ENCODE data around the gene LARP1.
"Not testable (repeated sequence)": the region's sequence is repeated elsewhere in the genome, so short reads cannot be mapped to it uniquely, and the experiment has no call there.

Gene LARP1

DNA sequence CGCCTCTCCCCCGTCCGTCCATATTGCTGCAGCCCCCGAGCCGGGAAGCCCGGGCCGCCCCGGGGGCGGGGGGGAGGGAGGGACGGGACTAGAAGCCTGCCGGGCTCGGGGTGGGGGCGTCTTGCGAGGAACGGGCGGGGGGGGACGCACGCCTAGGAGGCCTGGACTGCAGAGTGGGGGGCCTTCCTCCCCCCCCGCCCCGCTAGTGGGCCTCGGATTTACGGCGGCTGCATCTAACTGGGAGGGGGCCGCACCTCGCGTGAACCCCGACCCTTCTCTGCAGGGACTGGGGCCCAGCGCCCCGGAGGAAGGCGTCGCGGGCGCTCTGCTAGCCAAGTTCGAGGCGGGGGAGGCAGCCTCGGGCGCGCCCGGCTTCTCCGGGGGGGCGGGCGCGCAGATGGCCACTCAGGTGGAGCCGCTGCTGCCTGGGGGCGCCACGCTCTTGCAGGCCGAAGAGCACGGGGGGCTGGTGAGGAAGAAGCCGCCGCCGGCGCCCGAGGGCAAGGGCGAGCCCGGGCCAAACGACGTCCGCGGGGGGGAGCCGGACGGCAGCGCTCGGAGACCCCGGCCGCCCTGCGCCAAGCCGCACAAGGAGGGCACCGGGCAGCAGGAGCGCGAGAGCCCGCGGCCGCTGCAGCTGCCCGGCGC lies at the start of gene LARP1:
LARP1 (plus strand) TSS at position 17 of the 648 bp plus-strand sequence; CDS start at position 398, 381 bp downstream.
- DNase-seq: no peak

DNA sequence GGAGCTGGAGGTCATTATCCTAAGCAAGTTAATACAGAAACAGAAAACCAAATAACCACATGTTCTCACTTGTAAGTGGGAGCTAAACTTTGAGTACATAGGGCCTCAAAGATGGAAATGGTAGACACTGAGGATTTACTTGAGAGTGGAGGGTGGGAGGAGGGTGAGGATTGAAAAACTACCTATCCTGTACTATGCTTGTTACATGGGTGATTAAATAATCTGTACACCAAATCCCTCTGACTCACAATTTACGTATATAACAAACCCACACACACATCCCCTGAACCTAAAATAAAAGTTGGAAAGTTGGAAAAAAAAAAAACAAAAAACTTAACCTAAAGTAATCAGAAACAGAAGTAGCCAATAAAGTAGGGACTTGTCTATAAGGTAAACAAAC lies 48.8 kb upstream of the LARP1 start:
- DNase-seq: no peak

DNA sequence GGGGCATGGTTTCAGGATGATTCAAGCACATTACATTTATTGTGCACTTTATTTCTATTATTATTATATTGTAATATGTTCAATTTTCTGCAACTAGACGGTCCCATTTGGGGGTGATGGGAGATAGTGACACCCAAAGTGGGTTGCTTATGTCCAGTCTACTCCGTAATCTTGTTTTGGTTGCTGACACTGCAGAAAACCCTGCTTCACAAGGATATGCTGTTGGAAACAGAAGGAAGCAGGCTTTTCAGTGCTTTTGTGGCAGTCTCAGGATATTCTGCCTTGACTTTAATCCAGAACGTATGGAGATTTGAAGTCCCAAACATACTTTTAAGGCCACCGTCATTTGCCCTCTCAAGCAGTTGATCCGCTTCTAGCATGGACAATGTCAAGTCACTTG lies 47.5 kb upstream of the LARP1 start:
- DNase-seq: no peak

DNA sequence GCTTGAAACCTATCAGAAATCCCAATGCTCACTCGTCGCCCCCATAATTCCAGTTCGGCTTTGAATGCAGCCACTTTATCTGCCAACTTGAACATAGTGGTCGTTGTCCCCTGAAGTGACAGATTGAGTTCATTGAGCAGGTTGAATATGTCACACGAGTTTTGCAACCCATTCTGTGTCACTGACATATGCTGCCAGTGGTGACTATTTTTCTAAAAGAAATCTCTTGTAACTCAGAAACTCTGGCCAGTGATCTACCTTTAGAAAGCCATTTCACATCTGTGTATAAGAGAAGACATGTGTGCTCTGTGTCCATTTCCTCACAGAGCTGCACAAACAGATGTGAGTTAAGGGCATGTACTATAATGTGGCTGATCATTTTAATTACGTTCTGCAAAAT lies 47.0 kb upstream of the LARP1 start:
- DNase-seq: no peak

DNA sequence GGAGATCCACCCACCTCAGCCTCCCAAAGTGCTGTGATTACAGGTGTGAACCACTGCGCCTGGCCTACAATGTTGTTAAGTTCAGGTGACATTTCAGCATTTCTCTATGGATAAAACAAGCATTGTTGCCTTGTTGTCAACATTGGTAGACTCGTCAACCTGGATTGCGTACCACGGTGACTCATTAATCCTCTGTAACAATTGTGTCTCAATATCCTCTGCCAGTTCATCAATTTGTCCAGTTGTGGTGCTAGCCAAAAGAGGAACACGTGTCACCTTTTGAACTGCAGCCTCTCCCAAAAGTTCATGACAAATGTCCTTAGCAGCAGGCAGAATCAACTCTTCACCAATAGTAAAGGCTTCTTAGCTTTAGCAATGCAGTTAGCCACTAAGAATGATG lies 46.3 kb upstream of the LARP1 start:
- DNase-seq: no peak

DNA sequence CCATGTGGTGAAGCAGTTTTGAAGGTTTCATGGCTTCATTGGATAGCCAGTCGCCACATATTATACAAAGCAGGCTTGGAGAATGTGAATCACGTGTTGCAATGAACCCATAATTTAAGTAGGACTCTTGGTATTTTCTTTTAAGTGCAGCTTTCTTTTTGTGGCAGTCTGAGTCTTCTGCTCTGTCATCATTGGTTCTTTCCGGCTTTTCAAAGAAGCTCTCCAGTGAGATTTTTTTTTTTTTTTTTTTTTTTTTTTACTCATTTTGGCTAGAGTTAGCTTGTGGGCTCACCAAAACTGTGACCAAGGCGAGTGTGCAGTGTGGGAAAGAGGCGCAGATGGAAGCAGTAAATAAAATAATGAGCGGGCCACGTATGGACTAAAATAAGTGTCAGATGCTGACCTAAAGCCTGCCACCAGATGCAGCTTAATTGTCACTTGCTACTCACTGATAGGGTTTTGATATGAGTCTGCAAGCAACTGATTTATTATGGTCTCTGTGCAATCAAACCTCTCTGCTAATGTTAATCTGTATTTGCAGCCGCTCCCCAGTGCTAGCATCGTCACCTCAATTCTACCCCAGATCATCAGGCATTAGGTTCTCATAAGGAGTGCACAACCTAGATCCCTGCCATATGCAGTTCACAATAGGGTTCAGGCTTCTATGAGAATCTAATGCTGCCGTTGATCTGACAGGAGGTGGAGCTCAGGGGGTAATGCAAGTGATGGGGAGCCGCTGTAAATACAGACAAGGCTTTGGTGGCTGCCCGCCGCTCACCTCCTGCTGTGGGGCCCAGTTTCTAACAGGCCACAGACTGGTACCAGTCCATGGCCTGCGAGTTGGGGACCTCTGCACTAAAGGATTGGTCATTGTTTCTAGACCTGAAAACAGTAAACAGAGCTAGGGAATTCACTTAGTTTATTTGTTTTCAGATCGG lies 45.5 kb upstream of the LARP1 start:
- DNase-seq: no peak

DNA sequence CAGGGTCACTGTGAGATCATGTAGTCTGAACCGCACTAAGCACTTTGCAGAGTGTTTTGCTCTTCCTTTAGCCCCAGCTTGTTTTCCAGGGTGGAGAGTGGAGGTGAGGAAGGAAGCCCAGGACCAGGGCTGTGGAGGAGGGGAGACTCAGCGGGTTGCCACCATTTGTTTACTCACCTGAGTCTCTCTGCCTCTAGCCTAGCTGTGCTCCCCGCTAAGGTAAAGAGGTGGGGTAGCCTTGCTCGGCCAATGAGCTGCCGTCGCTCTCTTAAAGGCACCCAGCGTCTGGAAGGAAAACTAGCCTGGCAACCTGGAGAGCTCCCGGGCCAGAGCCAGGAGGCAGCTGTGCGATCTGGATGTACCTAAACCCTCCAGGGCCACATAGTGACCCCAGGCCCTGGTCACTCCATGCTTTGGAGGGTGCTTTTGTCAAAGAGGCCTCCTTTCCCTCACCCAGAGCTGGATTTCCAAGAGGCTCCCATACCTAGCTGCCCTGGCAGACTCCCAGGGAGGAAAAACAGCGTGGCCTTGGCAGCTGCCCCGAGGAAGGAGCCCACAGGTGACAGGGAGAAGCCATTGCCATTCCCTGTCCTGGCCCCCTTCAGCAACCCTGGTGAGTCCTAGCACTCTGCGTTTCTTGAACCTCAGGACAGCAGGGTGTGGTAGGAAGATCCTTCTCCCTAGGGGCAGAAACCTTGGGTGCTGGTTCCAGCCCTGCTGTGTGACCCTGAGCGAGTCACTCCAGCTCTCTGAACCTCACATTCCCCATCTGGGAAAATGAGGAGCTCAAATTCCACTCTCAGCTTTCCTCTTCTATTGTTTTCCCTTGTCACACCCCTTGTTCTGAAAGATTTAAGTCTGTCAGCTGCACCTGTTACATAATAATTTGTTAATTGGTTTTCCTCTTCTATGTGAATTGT lies 42.4 kb upstream of the LARP1 start:
- DNase-seq: no peak

DNA sequence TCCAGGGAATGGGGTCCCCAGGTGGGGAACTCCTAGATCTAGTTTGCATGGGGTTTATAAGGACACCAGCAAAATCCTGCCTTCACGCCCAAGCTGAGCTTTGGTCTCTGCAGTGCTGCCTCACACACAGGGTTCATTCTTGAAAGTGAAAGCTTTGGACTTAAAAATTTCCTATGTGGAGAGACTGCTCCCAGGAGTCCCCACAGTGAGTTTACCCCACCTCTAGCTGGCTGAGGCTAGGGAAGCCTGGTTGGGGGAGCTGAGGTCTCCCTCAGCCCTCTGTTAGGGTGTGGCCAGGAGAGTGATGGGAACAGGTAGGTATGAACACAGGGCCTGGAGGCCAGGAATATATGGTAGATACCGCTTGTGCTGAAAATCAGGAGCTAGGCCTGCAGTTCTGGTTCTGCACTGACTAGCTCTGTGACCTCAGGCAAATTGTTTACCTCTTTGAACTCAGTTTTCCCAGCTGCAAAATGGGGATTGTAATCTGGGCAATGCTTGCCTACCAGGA lies 41.5 kb upstream of the LARP1 start:
- DNase-seq: no peak

DNA sequence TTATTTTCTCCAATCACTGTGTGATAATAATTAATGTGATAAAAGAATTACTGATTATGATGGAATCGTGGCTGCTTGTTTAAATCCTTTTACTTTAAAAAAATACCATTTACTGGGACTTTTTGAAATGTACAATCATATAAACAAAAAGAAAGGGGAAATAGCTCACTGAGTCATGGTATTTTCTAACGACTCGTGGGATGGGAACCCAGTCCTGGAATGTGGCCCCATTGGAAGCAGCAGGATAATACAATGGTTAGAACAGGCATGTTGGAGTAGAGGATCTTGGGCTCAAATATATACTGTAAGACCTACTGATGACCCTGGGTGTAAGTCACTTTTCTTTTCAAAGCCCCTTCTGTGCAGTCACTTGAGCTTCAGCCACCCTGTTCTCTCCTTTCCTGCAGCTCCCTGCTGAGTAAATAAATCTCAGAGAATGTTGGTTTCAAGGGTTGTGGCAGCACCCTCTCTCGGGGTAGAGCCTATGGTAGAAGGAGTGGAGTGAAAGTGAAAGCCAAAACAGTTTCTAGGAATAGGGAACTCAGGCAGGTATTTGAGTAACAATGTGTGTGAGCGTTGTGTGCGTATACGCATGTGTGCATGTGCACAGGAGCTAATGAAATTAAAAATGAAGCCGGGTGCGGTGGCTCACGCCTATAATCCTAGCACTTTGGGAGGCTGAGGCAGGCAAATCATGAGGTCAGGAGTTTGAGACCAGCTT lies 40.8 kb upstream of the LARP1 start:
- DNase-seq: no peak

DNA sequence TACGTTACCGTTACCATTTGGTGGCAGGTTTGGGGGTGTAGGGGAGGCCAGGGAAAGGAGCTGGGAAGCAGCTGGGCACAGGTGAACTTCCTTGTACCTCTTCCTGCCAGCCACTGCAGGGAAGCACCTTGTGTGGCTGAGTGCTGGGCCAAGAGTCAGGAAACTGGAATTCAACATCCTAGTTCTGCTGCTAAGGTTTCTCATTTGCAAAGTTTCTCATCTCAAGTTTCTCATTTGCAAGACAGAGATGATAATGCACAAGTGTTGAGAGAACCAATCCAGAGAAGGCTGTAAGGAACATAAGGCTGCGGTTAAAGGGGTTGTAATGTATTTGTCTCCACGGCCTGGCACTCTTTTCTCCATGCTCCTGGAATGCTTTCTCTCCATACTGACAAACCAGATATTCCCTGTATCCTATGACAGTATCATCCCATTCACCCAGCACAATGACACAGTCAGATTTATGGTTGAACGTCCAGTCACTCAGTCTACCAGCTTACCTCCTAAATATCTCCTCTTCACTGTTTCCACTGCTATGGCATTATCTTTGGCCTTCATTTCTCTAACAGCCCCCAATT lies 33.6 kb upstream of the LARP1 start:
- no peak for DNase-seq

DNA sequence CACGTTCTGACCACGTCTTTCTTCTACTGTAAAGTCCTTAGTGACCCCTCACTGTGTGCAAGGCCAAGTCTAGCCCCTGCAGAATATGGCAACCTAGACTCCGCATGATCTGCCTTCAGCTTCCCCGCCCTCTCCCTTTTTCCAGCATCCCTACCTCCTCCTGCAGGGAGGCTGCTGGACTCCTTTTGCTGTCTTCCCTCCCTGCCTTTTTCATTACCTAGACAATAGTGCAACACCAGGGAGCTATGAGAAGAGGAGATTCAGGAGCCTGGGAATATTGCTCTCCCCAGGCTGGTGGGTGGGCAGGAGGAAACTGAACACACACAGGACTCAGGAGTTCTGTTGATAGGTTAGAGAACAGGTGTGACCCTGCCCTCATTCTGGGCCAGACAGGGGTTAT lies 33.1 kb upstream of the LARP1 start:
- DNase-seq: no peak

DNA sequence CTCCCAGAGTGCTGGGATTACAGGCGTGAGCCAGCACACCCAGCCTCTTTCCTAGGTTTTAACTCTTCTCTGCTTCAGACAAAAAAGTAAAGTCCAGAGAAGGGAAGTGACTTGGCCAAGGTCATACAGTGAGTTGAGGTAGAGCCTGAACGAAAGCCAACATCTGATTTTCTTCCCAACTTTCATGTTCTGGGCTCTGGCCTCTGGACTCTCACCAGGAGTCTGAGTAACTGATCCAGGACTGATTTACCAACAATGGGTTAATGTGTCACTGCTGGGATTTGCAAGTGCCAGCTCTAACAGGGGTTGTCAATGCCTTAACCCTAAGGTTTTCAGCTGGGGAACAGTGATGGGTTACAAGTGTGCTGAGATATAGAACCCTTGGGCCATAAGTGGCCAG lies 32.2 kb upstream of the LARP1 start:
- no peak for DNase-seq

DNA sequence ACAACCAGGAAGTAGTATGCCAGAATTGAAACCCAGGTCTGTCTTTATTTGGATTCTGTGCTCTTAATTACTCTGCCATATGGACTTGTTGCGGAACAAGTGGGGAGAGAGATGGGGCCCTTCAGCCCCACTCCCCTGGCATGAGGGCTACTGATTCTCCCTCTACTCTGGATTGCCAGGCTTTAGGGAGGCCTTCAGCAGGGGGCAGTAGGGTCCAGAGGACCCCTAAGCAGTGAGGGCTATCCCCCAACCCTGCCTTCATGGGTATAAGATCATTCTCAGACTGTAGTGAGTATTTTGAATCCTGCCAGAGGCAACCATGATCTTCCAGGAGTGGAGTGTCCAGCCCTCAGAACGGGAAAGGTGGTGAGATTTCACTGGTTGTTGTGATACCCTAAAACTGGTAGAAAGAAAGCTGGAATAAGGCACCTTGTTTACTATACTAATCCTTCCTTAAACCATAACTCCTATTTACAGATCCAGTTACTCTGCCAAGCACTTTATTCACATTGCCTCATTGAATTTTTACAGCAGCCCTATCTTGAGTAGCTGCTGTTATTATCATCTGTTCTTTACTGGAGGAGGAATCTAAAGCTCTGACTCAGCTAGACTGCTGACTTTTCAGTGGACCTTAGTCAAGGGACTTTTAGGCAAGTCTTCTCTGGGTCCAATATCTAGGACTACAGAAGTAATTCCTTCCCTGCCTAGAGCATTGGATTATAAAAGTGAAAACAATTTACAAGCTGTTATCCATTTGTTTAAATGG lies 31.3 kb upstream of the LARP1 start:
- no peak for DNase-seq

DNA sequence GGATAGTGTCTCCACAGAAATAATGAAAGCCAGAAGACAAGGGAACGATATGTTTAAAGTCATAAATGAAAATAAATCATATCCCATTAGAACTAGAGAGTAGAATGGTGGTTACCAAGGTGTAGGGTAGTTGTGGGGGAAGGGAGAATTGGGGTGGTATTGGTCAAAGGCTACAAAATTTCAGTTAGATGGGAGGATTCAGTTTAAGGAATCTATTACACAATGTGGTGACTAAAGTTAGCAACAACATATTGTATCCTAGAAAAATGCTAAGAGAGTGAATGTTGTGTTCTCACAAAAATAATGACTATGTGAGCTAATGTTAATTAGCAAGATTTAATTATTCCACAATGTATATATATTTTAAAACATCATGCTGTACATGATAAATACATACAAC lies 27.8 kb upstream of the LARP1 start:
- no peak for DNase-seq

DNA sequence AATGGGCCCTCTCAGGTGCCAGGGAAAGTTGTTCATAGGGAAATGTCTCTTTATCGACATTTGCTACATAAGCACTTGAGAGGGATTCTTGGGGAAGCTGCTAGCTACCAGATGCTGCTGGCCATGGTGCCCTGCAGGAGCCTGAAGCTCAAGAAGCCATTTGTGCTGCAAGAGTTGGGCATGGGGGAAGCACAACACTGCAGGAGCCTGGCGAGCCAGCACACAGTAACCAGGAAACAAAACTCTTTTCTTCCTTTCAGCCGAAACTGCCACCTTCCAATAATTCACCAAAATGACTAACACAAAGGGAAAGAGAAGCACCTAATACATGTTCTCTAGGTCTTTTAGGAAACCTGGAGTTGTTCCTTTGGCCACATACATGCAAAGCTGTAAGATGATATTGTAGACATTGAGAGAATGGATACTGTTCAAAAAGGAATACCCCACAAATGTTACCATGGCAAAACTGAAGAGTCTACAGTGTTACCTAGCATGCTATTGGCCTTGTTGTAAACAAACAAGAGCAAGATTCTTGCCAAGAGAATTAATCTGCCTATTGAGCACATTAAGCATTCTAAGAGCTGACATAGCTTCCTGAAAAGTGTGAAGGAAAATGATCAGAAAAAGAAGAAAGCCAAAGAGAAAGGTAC lies 26.1 kb upstream of the LARP1 start:
- DNase-seq: no peak

DNA sequence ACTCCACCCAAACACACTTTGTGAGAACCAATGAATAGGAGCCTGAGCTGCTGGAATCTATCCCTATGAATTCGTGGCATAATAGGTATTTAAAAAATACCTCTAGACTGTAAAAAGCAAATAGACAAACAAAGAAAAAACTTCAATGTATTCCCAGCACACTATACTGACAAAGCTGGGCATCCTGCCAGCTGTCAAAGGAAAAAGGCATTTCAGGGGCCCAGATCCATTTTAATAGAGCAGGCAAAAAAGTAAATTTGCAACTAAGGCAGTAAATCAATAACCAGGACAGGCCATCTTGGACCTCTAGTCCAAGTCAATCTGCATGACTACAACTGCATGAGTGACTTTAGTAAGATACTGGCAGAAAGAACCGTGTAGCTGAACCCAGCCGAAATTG lies 25.6 kb upstream of the LARP1 start:
- DNase-seq: no peak

DNA sequence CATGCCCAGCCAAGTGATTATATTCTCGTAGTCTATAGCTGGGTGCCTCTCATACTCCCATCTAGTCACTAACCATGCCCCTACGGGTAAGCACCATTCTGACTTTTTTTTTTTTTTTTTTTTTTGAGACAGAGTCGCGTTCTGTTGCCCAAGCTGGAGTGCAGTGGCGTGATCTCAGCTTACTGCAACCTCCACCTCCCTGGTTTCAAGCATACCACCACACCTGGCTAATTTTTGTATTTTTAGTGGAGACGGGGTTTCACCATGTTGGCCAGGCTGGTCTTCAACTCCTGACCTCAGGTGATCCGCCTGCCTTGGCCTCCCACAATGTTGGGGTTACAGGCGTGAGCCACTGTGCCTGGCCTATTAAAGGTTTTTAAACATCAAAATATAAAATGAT lies 24.4 kb upstream of the LARP1 start:
- not testable (repeated sequence) for DNase-seq

DNA sequence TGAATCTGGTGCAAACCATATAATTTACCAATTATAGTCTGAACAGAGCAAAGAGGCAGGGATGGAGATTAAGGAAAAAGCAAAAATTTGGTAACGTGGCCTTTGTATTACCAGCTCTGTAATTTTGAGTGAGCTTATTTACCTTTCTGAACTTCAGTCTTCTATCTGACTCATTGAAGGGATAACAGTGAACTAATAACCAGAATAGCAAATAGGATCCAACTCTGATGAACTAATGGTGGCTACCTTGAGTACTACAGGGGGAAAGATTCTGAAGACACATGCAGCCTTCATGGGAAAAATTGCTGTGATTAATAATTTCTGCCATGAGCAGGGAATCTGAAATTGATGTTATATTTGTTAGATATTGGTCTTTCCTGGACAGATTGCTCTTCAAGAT lies 23.0 kb upstream of the LARP1 start:
- DNase-seq: no peak

DNA sequence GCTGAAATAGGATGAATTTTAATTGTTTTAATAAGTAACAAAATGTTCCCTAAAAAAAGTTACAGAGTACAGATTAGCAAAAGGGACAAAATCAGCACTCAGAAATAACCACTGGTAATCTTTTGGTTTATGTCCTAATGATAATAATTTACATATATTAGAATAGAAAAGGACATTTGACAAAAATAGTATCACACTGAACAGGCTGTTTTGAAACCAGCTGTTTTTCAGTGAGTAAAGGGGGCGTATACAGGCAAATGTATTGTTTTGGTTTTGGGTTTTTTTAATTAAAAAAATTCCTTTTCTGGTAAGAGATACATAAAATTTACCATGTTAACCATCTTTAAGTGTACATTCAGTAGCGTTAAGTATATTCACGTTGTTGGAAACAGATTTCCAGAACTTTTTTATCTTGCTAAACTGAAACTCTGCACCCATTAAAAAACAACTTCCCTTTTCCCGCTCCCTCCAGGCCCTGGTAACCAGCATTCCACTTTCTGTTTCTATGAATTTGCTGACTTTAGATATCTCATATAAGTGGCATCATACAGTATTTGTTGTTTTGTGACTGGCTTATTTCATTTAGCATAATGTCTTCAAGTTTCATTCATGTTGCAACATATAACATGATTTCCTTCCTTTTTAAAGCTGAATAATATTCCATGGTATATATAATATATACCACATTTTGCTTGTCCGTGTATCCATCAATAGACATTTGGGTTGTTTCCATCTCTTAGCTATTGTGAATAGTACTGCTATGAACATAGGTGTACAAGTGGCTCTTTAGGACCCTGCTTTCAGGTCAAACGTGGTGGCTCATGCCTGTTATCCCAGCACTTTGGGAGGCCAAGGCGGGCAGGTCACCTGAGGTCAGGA lies 20.6 kb upstream of the LARP1 start:
- DNase-seq: no peak

DNA sequence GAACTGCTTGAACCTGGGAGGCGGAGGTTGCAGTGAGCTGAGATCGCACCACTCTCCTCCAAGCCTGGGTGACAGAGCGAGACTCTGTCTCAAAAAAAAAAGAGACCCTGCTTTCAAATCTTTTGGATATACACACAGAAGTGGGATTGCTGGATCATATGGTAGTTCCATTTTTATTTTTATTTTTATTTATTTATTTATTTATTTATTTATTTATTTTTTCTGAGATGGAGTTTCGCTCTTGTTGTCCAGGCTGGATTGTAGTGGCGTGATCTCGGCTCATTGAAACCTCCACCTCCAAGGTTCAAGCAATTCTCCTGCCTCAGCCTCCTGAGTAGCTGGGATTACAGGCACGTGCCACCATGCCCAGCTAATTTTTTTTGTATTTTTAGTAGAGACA lies 19.8 kb upstream of the LARP1 start:
- DNase-seq: not testable (repeated sequence)

All from SW 1271 (cell line).